Muscle layer of colon (tissue), 2 donors: ENCODE data around the gene CALM1.

Experiments used
- H3K27ac ChIP-seq: one replicate; pipeline ENCODE4 v1.7.0; 2013; ENCODE audit warnings: low read depth, mild to moderate bottlenecking, low read length, moderate library complexity
- H3K27me3 ChIP-seq, 2 donors: one replicate each; pipeline ENCODE4 v1.7.0; 2013; ENCODE audit warnings: low read length in 2 of 2, mild to moderate bottlenecking in 2 of 2; ENCODE audit not compliant: insufficient read depth in 2 of 2, control insufficient read depth in 1 of 2
- H3K36me3 ChIP-seq: one replicate; pipeline ENCODE4 v1.7.0; 2013; ENCODE audit warnings: mild to moderate bottlenecking, low read length; ENCODE audit not compliant: insufficient read depth
- H3K4me1 ChIP-seq: one replicate; pipeline ENCODE4 v1.7.0; 2013; ENCODE audit warnings: mild to moderate bottlenecking, low read length; ENCODE audit not compliant: insufficient read depth
- H3K4me3 ChIP-seq, 2 donors: one replicate each; pipeline ENCODE4 v1.7.0; 2013; ENCODE audit warnings: low read length in 2 of 2, low read depth in 1 of 2, mild to moderate bottlenecking in 1 of 2, moderate library complexity in 1 of 2
- H3K9ac ChIP-seq: one replicate; pipeline ENCODE4 v1.7.0; 2013; ENCODE audit warnings: low read length
- H3K9me3 ChIP-seq: one replicate; pipeline ENCODE4 v1.7.0; 2013; ENCODE audit warnings: mild to moderate bottlenecking, low read length
- donor health status: abdominal sarcoma.
- donor health status: Adenocarcinoma of cecum.

The CALM1 gene

GRCh38 chr14:90396341-90397339 is at the start of gene CALM1:
TSS of gene CALM1 (plus strand) at chr14:90397029. CDS start at chr14:90397231, 202 bp downstream.
- Histone ChIP-seq H3K9ac (peak within 1 kb of the TSS; percentile 89), H3K27ac (peak within 1 kb of the TSS; percentile 98), H3K9me3 (no peaks in the 10 kb centered on the region), H3K4me3 (peak within 1 kb of the TSS; percentile 93 to 98), H3K36me3 (peaks cover 19% of the 10 kb centered on the region), H3K4me1 (peaks cover 22% of the 10 kb centered on the region), H3K27me3 (no peaks in the 10 kb centered on the region)

- no peaks in the 10 kb centered on the region for H3K36me3 ChIP-seq
- no peak overlapping the region for H3K4me3 ChIP-seq
- no peaks in the 10 kb centered on the region for H3K9me3 ChIP-seq
- H3K4me1 ChIP-seq: no peaks in the 10 kb centered on the region
- no peaks in the 10 kb centered on the region for H3K27me3 ChIP-seq
- H3K9ac ChIP-seq: no peak overlapping the region
- H3K27ac ChIP-seq: no peak overlapping the region
Measured at GRCh38 chr14:90348270-90348669, 48.6 kb upstream of the CALM1 start.

GRCh38 chr14:90349739-90350138 is 47.1 kb upstream of the CALM1 start:
- Histone ChIP-seq H3K9ac (no peak overlapping the region), H3K27me3 (no peaks in the 10 kb centered on the region), H3K36me3 (no peaks in the 10 kb centered on the region), H3K27ac (no peak overlapping the region), H3K4me3 (no peak overlapping the region), H3K4me1 (no peaks in the 10 kb centered on the region), H3K9me3 (no peaks in the 10 kb centered on the region)

- H3K27me3 ChIP-seq: no peaks in the 10 kb centered on the region
Measured at GRCh38 chr14:90354551-90355298, 42.1 kb upstream of the CALM1 start.

DNA sequence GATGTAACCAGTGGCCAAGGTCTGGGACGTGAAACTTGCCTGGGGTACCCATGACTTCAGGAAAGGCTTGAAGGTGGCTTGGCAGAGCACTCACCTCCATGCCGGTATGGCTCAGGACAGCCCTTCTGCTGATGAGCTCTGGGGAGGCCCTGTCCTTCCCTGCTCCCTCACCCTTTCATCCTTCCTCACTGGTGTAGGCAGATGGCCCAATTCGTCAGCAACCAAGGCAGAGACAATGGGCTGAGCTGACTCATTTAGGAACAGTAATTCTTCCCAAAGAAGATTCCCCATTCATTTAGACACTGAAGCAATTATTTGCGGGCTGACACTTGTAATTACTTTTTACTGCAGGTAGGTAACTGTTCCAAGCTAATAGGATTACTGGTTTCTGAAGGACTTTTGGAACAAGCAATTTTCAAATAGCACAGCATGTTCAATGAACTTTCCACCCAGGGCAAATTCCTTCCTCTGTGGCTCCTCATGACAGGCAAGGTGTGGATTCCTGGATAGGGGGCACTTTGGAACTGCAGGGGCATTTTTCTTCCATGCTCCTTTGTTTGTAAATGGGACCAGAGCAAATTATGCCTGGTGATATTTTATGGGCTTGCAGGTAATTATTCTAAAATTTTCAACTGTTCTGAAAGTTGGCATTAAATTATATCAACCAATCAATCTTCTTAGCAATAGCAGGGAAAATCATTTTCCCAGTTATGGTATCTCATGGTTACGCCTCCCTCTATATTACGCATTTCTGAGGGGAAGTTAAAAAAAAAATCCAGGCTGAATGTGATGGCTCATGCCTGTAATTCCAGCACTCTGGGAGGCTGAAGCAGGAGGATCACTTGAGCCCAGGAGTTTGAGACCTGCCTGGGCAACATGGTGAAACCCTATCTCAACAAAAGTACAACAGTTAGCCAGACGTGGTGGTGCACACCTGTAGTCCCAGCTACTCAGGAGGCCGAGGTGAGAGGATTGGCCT is 41.0 kb upstream of the CALM1 start:
- Histone ChIP-seq H3K27me3 (no peaks in the 10 kb centered on the region), H3K27ac (no peak overlapping the region), H3K36me3 (no peaks in the 10 kb centered on the region)

More at GRCh38 chr14:90354551-90355298, 42.1 kb upstream of the CALM1 start:
- Histone ChIP-seq H3K27ac (no peak overlapping the region), H3K9ac (no peak overlapping the region), H3K4me1 (no peaks in the 10 kb centered on the region), H3K9me3 (no peaks in the 10 kb centered on the region), H3K4me3 (peak overlapping the region in 1 of 2 donors; percentile 43), H3K36me3 (no peaks in the 10 kb centered on the region)

GRCh38 chr14:90356925-90357324 is 39.9 kb upstream of the CALM1 start:
- Histone ChIP-seq H3K4me3 (no peak overlapping the region), H3K4me1 (no peaks in the 10 kb centered on the region), H3K27me3 (no peaks in the 10 kb centered on the region), H3K9ac (no peak overlapping the region), H3K36me3 (no peaks in the 10 kb centered on the region), H3K27ac (no peak overlapping the region), H3K9me3 (no peaks in the 10 kb centered on the region)

More for the DNA sequence above, 41.0 kb upstream of the CALM1 start:
- no peak overlapping the region for H3K4me3 ChIP-seq
- H3K9ac ChIP-seq: no peak overlapping the region
- H3K4me1 ChIP-seq: no peaks in the 10 kb centered on the region
- no peaks in the 10 kb centered on the region for H3K9me3 ChIP-seq

DNA sequence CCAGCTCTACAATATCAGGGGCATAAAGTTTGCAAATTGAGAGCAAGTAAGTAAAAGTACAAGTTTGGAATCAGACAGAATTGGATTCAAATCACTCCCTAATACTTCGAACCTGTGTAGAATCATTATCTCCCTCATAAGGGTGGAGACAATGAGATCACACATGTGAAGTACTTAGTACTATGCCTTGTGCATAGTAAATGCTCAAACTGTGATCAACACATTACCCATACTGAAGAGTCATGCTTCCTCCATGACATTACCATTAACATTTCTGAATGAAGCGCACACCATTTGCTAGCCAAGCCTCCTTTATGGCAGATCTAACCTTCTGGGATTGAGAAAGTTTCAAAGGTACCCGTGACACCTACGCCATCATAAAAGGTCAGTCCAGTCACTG is 38.5 kb upstream of the CALM1 start:
- Histone ChIP-seq H3K4me1 (no peaks in the 10 kb centered on the region), H3K36me3 (no peaks in the 10 kb centered on the region)

GRCh38 chr14:90361865-90362557 is 34.8 kb upstream of the CALM1 start:
- Histone ChIP-seq H3K9me3 (no peaks in the 10 kb centered on the region), H3K36me3 (no peaks in the 10 kb centered on the region), H3K9ac (no peak overlapping the region), H3K27me3 (no peaks in the 10 kb centered on the region), H3K4me1 (no peaks in the 10 kb centered on the region), H3K4me3 (no peak overlapping the region), H3K27ac (no peak overlapping the region)

More for the DNA sequence above, 38.5 kb upstream of the CALM1 start:
- Histone ChIP-seq H3K27ac (no peak overlapping the region), H3K9me3 (no peaks in the 10 kb centered on the region), H3K4me3 (no peak overlapping the region), H3K9ac (no peak overlapping the region), H3K27me3 (no peaks in the 10 kb centered on the region)

GRCh38 chr14:90362558-90362896 is 34.3 kb upstream of the CALM1 start:
- Histone ChIP-seq H3K9ac (no peak overlapping the region), H3K27me3 (no peaks in the 10 kb centered on the region)

DNA sequence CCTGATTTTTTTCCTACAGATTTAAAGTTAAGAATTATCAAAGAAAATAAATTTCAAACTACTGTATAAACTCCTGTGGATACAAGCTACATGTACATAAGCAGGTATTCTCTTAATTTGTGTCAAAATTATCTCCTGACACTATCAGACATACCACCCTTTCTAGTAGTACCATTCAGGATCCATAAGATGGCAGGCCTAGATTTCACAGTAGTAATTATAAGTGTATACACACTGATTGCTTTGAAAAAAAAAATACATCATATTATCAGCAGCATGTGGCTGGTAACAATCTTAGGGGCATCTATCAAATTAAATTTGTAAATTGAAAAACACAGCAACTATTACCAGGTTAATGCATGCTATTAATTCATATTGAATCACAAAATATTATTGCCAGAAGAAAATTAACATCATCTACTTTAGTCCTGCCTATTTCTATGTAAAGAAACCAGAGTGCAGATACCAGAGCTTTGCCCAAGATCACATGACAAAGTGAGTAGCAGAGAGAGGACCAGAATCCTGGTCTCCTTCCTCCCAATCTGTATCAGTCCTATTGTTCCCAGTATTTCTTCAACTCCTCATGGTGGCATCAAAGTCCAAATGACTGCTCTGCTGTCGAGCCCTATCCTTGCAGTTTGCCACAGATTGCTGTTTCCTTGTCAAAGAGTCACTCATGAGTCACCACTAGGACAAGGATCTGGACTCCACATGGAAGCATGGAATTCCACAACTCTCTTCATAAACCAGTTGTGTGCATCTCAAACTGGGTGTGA is 27.7 kb upstream of the CALM1 start:
- no peak overlapping the region for H3K4me3 ChIP-seq
- no peak overlapping the region for H3K9ac ChIP-seq
- no peaks in the 10 kb centered on the region for H3K9me3 ChIP-seq
- no peaks in the 10 kb centered on the region for H3K36me3 ChIP-seq
- no peaks in the 10 kb centered on the region for H3K27me3 ChIP-seq
- no peak overlapping the region for H3K27ac ChIP-seq
- H3K4me1 ChIP-seq: no peaks in the 10 kb centered on the region

More at GRCh38 chr14:90362558-90362896, 34.3 kb upstream of the CALM1 start:
- Histone ChIP-seq H3K9me3 (no peaks in the 10 kb centered on the region), H3K36me3 (no peaks in the 10 kb centered on the region), H3K4me1 (no peaks in the 10 kb centered on the region), H3K27ac (no peak overlapping the region), H3K4me3 (no peak overlapping the region)
